H1 (cell line): ENCODE results near the gene RILPL1. TPM values are rescaled to one million over a fixed set of nuclear protein-coding genes. Genes with fewer than 3 reads are reported as not detected.

ENCODE experiments used
- CTCF ChIA-PET: fragments of 300-600 bp; sonication (Branson Sonifier 250); formaldehyde crosslinking; loops from one replicate; lab custom pipeline; 2021; ENCODE audit not compliant: partially characterized antibody; lab: Charles Lee
- POLR2A ChIA-PET: fragments of 300-600 bp; sonication (Branson Sonifier 250); formaldehyde crosslinking; loops from one replicate; lab custom pipeline; 2021; ENCODE audit warnings: inconsistent platforms; ENCODE audit not compliant: partially characterized antibody; lab: Charles Lee
- DNase-seq, 2 experiments: peaks; one replicate each; pipeline versions ENCODE4 v3.0.0 to v3.0.0-alpha.2; 2010 to 2022; ENCODE audit warnings: low spot score in 2 of 2, low read depth in 1 of 2, mixed read lengths in 1 of 2
- FAIRE-seq: peaks from 2 replicates; lab custom pipeline; 2011; peaks lifted over from hg19 to GRCh38; lab: Jason Lieb, UNC
- H2AFZ ChIP-seq: 2 replicates; pipeline ENCODE4 v1.8.1; 2012; ENCODE audit warnings: low read length, inconsistent platforms
- H2AK5ac ChIP-seq: 2 replicates; pipeline ENCODE4 v1.6.1; 2013; ENCODE audit warnings: low read depth, low read length
- H2BK120ac ChIP-seq: replicated peaks from 2 replicates; pipeline ENCODE3; 2013; ENCODE audit warnings: low read depth, low read length, inconsistent platforms
- H2BK12ac ChIP-seq: 2 replicates; pipeline ENCODE4 v1.6.1; 2013; ENCODE audit warnings: low read depth, low read length
- H2BK15ac ChIP-seq: 2 replicates; pipeline ENCODE4 v1.6.1; 2013; ENCODE audit warnings: low read length
- H2BK20ac ChIP-seq: 2 replicates; pipeline ENCODE4 v1.6.1; 2013; ENCODE audit warnings: low read length
- H2BK5ac ChIP-seq: 2 replicates; pipeline ENCODE4 v1.6.1; 2013; ENCODE audit warnings: low read depth, low read length
- H3K14ac ChIP-seq: 2 replicates; pipeline ENCODE4 v1.6.1; 2013; ENCODE audit warnings: inconsistent platforms; ENCODE audit not compliant: insufficient read length
- H3K18ac ChIP-seq: 2 replicates; pipeline ENCODE4 v1.6.1; 2013; ENCODE audit warnings: low read length; ENCODE audit errors: extremely low read depth
- H3K23ac ChIP-seq: 2 replicates; pipeline ENCODE4 v1.6.1; 2013; ENCODE audit warnings: inconsistent platforms; ENCODE audit not compliant: insufficient read length
- H3K23me2 ChIP-seq: 2 replicates; pipeline ENCODE4 v1.6.1; 2013; ENCODE audit warnings: low read depth, low read length
- H3K27ac ChIP-seq: 2 replicates; pipeline ENCODE4 v1.6.1; 2011; ENCODE audit warnings: low read depth, low read length, inconsistent platforms
- H3K27me3 ChIP-seq, 4 experiments: replicated peaks in 1 of 4; 1 replicate in 1 of 4; 2 replicates in 3 of 4; pipeline versions ENCODE4 v1.6.1 to v1.8.1; 2011 to 2013; ENCODE audit warnings: low read length in 3 of 4, mild to moderate bottlenecking in 3 of 4, inconsistent platforms in 2 of 4, mixed read lengths in 2 of 4, moderate library complexity in 1 of 4; ENCODE audit not compliant: control insufficient read depth in 3 of 4, insufficient read depth in 3 of 4; ENCODE audit errors: extremely low read depth in 1 of 4
- H3K36me3 ChIP-seq, 4 experiments: 2 replicates each; pipeline versions ENCODE4 v1.6.1 to v1.8.1; 2011 to 2013; ENCODE audit warnings: mild to moderate bottlenecking in 4 of 4, low read length in 3 of 4, moderate library complexity in 2 of 4, control low read depth in 1 of 4, inconsistent platforms in 1 of 4; ENCODE audit not compliant: insufficient read depth in 4 of 4, control insufficient read depth in 2 of 4
- H3K4ac ChIP-seq: replicated peaks from 2 replicates; pipeline ENCODE3; 2013; ENCODE audit warnings: low read length, low read depth, mixed read lengths, inconsistent platforms; ENCODE audit not compliant: insufficient read length
- H3K4me1 ChIP-seq, 4 experiments: replicated peaks in 1 of 4; 1 replicate in 1 of 4; 2 replicates in 3 of 4; pipeline versions ENCODE4 v1.6.1 to v1.8.1; 2011 to 2013; ENCODE audit warnings: low read length in 3 of 4, inconsistent platforms in 2 of 4, mixed read lengths in 1 of 4; ENCODE audit not compliant: insufficient read depth in 4 of 4, control insufficient read depth in 3 of 4
- H3K4me2 ChIP-seq, 2 experiments: 2 replicates each; pipeline versions ENCODE4 v1.6.1 to v1.8.1; 2011 to 2013; ENCODE audit warnings: low read depth in 2 of 2, low read length in 2 of 2, control low read depth in 1 of 2, inconsistent platforms in 1 of 2, mild to moderate bottlenecking in 1 of 2; ENCODE audit not compliant: insufficient read depth in 1 of 2
- H3K4me3 ChIP-seq, 4 experiments: fragments of 200-600, 300-600 bp in 1 of 4; sonication (generic), shearing (Covaris generic), sonication (Bioruptor Twin) in 1 of 4; 2 replicates each; pipeline versions ENCODE4 v1.5.1 to v1.8.1; 2011 to 2016; ENCODE audit warnings: low read length in 4 of 4, low read depth in 3 of 4, control low read depth in 2 of 4, inconsistent platforms in 2 of 4, mild to moderate bottlenecking in 2 of 4, mixed read lengths in 1 of 4, moderate library complexity in 1 of 4; ENCODE audit not compliant: insufficient read depth in 2 of 4; ENCODE audit errors: extremely low read depth in 1 of 4
- H3K56ac ChIP-seq: replicated peaks from 2 replicates; pipeline ENCODE3; 2013; ENCODE audit warnings: low read depth, mild to moderate bottlenecking, mixed read lengths, low read length, inconsistent platforms; ENCODE audit not compliant: insufficient read length
- H3K79me1 ChIP-seq: 2 replicates; pipeline ENCODE4 v1.6.1; 2013; ENCODE audit warnings: low read depth, low read length, control low read depth
- H3K79me2 ChIP-seq, 2 experiments: 2 replicates each; pipeline versions ENCODE4 v1.6.1 to v1.8.1; 2012 to 2013; ENCODE audit warnings: low read length in 2 of 2, mild to moderate bottlenecking in 2 of 2, inconsistent platforms in 1 of 2; ENCODE audit not compliant: insufficient read depth in 2 of 2, control insufficient read depth in 1 of 2
- H3K9ac ChIP-seq, 4 experiments: replicated peaks in 1 of 4; 1 replicate in 1 of 4; 2 replicates in 3 of 4; pipeline versions ENCODE4 v1.6.1 to v1.8.1; 2011 to 2013; ENCODE audit warnings: low read depth in 3 of 4, low read length in 3 of 4, control low read depth in 2 of 4, mild to moderate bottlenecking in 2 of 4, moderate library complexity in 2 of 4, inconsistent platforms in 1 of 4; ENCODE audit errors: extremely low read depth in 1 of 4
- H3K9me3 ChIP-seq, 2 experiments: 2 replicates each; pipeline versions ENCODE4 v1.6.1 to v1.8.1; 2012 to 2013; ENCODE audit warnings: mild to moderate bottlenecking in 2 of 2, moderate library complexity in 2 of 2, control low read depth in 1 of 2, inconsistent platforms in 1 of 2, low read depth in 1 of 2, low read length in 1 of 2, mixed read lengths in 1 of 2; ENCODE audit not compliant: insufficient read depth in 2 of 2
- H4K20me1 ChIP-seq, 2 experiments: replicated peaks in 1 of 2; 2 replicates each; pipeline versions ENCODE3 to v1.8.1; 2011 to 2013; ENCODE audit warnings: inconsistent platforms in 2 of 2, low read length in 2 of 2, mild to moderate bottlenecking in 1 of 2; ENCODE audit not compliant: insufficient read depth in 2 of 2, control insufficient read depth in 1 of 2
- H4K5ac ChIP-seq: 2 replicates; pipeline ENCODE4 v1.6.1; 2013; ENCODE audit warnings: low read length, low read depth, mixed read lengths, inconsistent platforms; ENCODE audit not compliant: insufficient read length
- H4K8ac ChIP-seq: 2 replicates; pipeline ENCODE4 v1.8.0; 2013; ENCODE audit warnings: mild to moderate bottlenecking, moderate library complexity, low read length, inconsistent platforms; ENCODE audit not compliant: insufficient read depth; ENCODE audit errors: extremely low read depth
- H4K91ac ChIP-seq: replicated peaks from 2 replicates; pipeline ENCODE3; 2013; ENCODE audit warnings: low read length, mixed read lengths, inconsistent platforms; ENCODE audit not compliant: insufficient read length
- CHD1 ChIP-seq: IDR thresholded peaks from 2 replicates; pipeline ENCODE4 v1.6.1; 2012; ENCODE audit warnings: low read depth, low read length, improper control_type of control experiment
- FOSL1 ChIP-seq: IDR thresholded peaks from 2 replicates; pipeline ENCODE4 v1.6.1; 2011; ENCODE audit warnings: mild to moderate bottlenecking, low read depth, low read length, moderate library complexity; ENCODE audit not compliant: insufficient read depth
- GTF2F1 ChIP-seq: IDR thresholded peaks from 2 replicates; pipeline ENCODE4 v1.6.1; 2012; ENCODE audit warnings: low read depth, low read length, improper control_type of control experiment, borderline replicate concordance
- HDAC2 ChIP-seq, 2 experiments: fragments of 300-600 bp in 1 of 2; sonication (generic) in 1 of 2; IDR thresholded peaks; 2 replicates each; pipeline ENCODE4 v1.6.1; 2011 to 2012; ENCODE audit warnings: low read depth in 2 of 2, low read length in 2 of 2, mild to moderate bottlenecking in 2 of 2, moderate library complexity in 2 of 2, borderline replicate concordance in 1 of 2, inconsistent platforms in 1 of 2
- HDAC6 ChIP-seq: IDR thresholded peaks from one replicate; pipeline ENCODE4 v1.7.1; 2012; ENCODE audit warnings: low read depth, mild to moderate bottlenecking, inconsistent platforms, low read length, moderate library complexity
- KDM5A ChIP-seq: fragments of 200-600 bp; IDR thresholded peaks from 2 replicates; pipeline ENCODE4 v1.7.1; 2012; ENCODE audit warnings: mild to moderate bottlenecking, low read length, inconsistent platforms, mixed read lengths
- NANOG ChIP-seq: IDR thresholded peaks from 2 replicates; pipeline ENCODE4 v1.6.1; 2011; ENCODE audit warnings: low read length, low read depth, mild to moderate bottlenecking, inconsistent platforms; ENCODE audit not compliant: insufficient read depth, poor library complexity, severe bottlenecking
- RBBP5 ChIP-seq: IDR thresholded peaks from 2 replicates; pipeline ENCODE4 v1.7.1; 2012; ENCODE audit warnings: low read depth, mild to moderate bottlenecking, inconsistent platforms, low read length, moderate library complexity, borderline replicate concordance
- SIX5 ChIP-seq: IDR thresholded peaks from 2 replicates; pipeline ENCODE4 v1.6.1; 2011; ENCODE audit warnings: mild to moderate bottlenecking, low read depth, low read length
- SP1 ChIP-seq: IDR thresholded peaks from 2 replicates; pipeline ENCODE4 v1.6.1; 2011; ENCODE audit warnings: low read depth, low read length
- SRF ChIP-seq: IDR thresholded peaks from 2 replicates; pipeline ENCODE4 v1.6.1; 2011; ENCODE audit warnings: mild to moderate bottlenecking, low read depth, low read length, moderate library complexity
- YY1 ChIP-seq: IDR thresholded peaks from 2 replicates; pipeline ENCODE4 v1.6.1; 2011; ENCODE audit warnings: low read depth, mild to moderate bottlenecking, low read length
- ZNF274 ChIP-seq: IDR thresholded peaks from 2 replicates; pipeline ENCODE4 v1.7.0; 2012; ENCODE audit warnings: low read length, borderline replicate concordance; ENCODE audit errors: extremely low read depth
- WGBS, 2 experiments: shearing (Covaris generic) in 1 of 2; methylation state at CpG; one replicate each; pipeline versions ENCODE4 v1.1.6 to v1.1.7; 2013 to 2015; ENCODE audit warnings: low lambda C conversion rate in 2 of 2, mixed read lengths in 2 of 2, inconsistent platforms in 1 of 2, low coverage in 1 of 2, missing lambda C conversion rate in 1 of 2; ENCODE audit not compliant: insufficient replicate concordance in 2 of 2, insufficient coverage in 1 of 2, insufficient read length in 1 of 2; ENCODE audit errors: extremely low coverage in 1 of 2, missing lambda C conversion rate in 1 of 2; 5-methylcytosine and 5-hydroxymethylcytosine counted together
- polyA plus RNA-seq, 7 experiments: library from polyadenylated mRNA; depleted of rRNA in 3 of 7; stranded (reverse) in 5 of 7; unstranded in 2 of 7; fragments of >200 nt in 5 of 7; fragments of 200-250 nt in 2 of 7; gene quantifications; 1 replicate in 5 of 7; 2 replicates in 1 of 7; 4 replicates in 1 of 7; pipeline versions ENCODE4 v1.2.1 to v1.2.3, GENCODE V29; 2011 to 2013; ENCODE audit warnings: missing spikeins in 2 of 7, mixed read lengths in 2 of 7
- total RNA-seq: library from RNA; stranded (reverse); fragmentation: NEBNext Ultra II Directional; extraction: Animal tissue kit (Norgen Biotek cat#: 25700); gene quantifications from 2 replicates; pipeline ENCODE4 v1.2.1, GENCODE V29; 2021
- TF ChIP-seq, protein P1 (sequence below): IDR thresholded peaks from 2 replicates; pipeline ENCODE4 v1.6.1; 2011; ENCODE audit warnings: low read length, improper control_type of control experiment

The RILPL1 gene
- total and polyA plus RNA-seq, 2 of the 8 experiments (the other 6 are each of a cell fraction or from before 2014, with no cell fraction given) = 6.7 to 9.4 TPM

DNA sequence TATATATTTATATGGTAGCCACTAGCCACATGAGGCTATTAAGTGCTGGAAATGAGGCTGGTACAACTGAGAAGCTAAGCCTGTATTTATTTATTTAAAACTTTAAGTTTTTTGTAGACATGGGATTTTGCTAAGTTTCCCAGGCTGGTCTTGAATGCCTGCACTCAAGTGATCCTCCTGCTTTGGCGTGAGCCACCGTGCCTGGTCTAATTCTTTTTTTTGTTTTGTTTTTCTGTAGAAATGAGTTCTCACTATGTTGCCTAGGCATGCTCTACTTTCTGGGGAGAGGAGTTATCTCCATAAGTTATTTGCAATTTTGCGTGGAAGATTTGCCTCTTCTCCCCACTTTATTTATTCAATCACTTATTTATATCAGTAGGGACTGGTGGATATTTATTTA is 80.4 kb downstream of the RILPL1 start:
- H2AFZ ChIP-seq = no peak overlapping the region
- DNase-seq (no peak), FAIRE-seq (no peak)
- H2BK15ac ChIP-seq = no peak overlapping the region
- no peaks in the 10 kb centered on the region for H3K79me1 ChIP-seq
- no peak overlapping the region for H2BK12ac ChIP-seq
- H3K4me3 ChIP-seq = no peak overlapping the region
- H4K8ac ChIP-seq = no peak overlapping the region
- no peaks in the 10 kb centered on the region for H3K4me1 ChIP-seq
- H3K36me3 ChIP-seq = no peaks in the 10 kb centered on the region
- H3K4me2 ChIP-seq = no peak overlapping the region
- no peak overlapping the region for H3K14ac ChIP-seq
- H2BK5ac ChIP-seq = no peak overlapping the region
- H3K18ac ChIP-seq = no peak overlapping the region
- WGBS, 2 experiments = 87% methylated on average over 3 of the region's 3 CpGs; no CpG with 5 or more reads in 1 of the 2 experiments
- H4K91ac ChIP-seq = no peak overlapping the region
- H3K79me2 ChIP-seq = no peaks in the 10 kb centered on the region
- H3K9ac ChIP-seq = no peak overlapping the region
- no peak overlapping the region for H3K23ac ChIP-seq
- no peak overlapping the region for H2BK20ac ChIP-seq
- H3K23me2 ChIP-seq = 0 out of 2 replicates have a peak, but pooled peaks cover 1% of the 10 kb centered on the region
- H4K20me1 ChIP-seq = no peaks in the 10 kb centered on the region
- no peak overlapping the region for H2BK120ac ChIP-seq
- H3K27me3 ChIP-seq = no peaks in the 10 kb centered on the region
- H4K5ac ChIP-seq = no peak overlapping the region
- no peak overlapping the region for H2AK5ac ChIP-seq
- CTCF ChIA-PET = no interaction called here
- H3K27ac ChIP-seq = no peak overlapping the region
- POLR2A ChIA-PET = no interaction called here
- H3K4ac ChIP-seq = no peak overlapping the region
- H3K9me3 ChIP-seq = no peaks in the 10 kb centered on the region
- no peak overlapping the region for H3K56ac ChIP-seq
- no peak for TF ChIP-seq SRF
- no peak for TF ChIP-seq YY1
- TF ChIP-seq GTF2F1 = no peak
- TF ChIP-seq FOSL1 = no peak
- no peak for TF ChIP-seq CHD1
- TF ChIP-seq SP1 = no peak
- TF ChIP-seq HDAC6 = no peak
- TF ChIP-seq, protein P1, sequence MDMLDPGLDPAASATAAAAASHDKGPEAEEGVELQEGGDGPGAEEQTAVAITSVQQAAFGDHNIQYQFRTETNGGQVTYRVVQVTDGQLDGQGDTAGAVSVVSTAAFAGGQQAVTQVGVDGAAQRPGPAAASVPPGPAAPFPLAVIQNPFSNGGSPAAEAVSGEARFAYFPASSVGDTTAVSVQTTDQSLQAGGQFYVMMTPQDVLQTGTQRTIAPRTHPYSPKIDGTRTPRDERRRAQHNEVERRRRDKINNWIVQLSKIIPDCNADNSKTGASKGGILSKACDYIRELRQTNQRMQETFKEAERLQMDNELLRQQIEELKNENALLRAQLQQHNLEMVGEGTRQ = no peak
- TF ChIP-seq HDAC2 (IDR thresholded peaks at IDR 0.05; ENCODE audit: borderline replicate concordance in 1 of 2, low read depth in 2 of 2, low read length in 2 of 2) = no peak
- TF ChIP-seq NANOG = no peak
- TF ChIP-seq RBBP5 = no peak
- TF ChIP-seq SIX5 = no peak
- no peak for TF ChIP-seq KDM5A
- TF ChIP-seq ZNF274 = no peak
